Nephron progenitor cell (in vitro differentiated cells): Measurements from ENCODE around the gene PGAP1.
"Not testable (repeated sequence)": the region's sequence is repeated elsewhere in the genome, so short reads cannot be mapped to it uniquely, and the experiment has no call there.

Experiments
- DNase-seq: peaks from one replicate; pipeline ENCODE4 v3.0.0; 2021
- H3K27ac Mint-ChIP-seq: 2 replicates; pipeline ENCODE4 v1.8.0; 2021; ENCODE audit warnings: mild to moderate bottlenecking, moderate library complexity, mixed read lengths
- H3K27me3 Mint-ChIP-seq: 2 replicates; pipeline ENCODE4 v1.8.0; 2021; ENCODE audit warnings: mild to moderate bottlenecking, low read depth, mixed read lengths; ENCODE audit not compliant: poor library complexity
- H3K36me3 Mint-ChIP-seq: 2 replicates; pipeline ENCODE4 v1.8.0; 2021; ENCODE audit warnings: low read depth, mixed read lengths
- H3K4me1 Mint-ChIP-seq: 2 replicates; pipeline ENCODE4 v1.8.0; 2021; ENCODE audit warnings: mixed read lengths
- H3K4me3 Mint-ChIP-seq: 2 replicates; pipeline ENCODE4 v1.8.0; 2021; ENCODE audit warnings: mild to moderate bottlenecking, moderate library complexity, mixed read lengths
- H3K9me3 Mint-ChIP-seq: 2 replicates; pipeline ENCODE4 v1.8.0; 2021; ENCODE audit warnings: mild to moderate bottlenecking, moderate library complexity, mixed read lengths
- TF ChIP-seq, protein P1 (sequence below): fragments of 200-600 bp; sonication (generic); IDR thresholded peaks from 2 replicates; pipeline ENCODE4 v1.5.0; 2021; ENCODE audit warnings: antibody characterized with exemption

PGAP1 gene

DNA sequence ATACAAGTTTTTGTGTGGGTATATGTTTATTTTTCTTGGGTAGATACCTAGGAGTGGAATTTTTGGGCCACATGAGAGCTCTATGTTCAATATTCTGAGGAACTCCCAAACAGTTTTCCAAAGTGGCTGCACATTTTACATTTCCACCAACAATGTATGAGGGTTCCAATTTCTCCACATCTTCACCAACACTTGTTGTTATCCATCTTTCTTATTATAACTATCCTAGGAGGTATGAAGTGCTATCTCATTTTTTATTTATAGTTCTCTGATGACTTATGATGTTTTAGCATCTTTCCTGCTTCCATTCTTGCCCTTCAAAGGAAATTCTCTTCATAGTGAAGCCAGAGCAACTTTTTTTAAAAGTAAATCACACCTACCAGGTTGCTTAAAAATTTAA is 8.7 kb downstream of the PGAP1 start:
- TF ChIP-seq, protein P1, sequence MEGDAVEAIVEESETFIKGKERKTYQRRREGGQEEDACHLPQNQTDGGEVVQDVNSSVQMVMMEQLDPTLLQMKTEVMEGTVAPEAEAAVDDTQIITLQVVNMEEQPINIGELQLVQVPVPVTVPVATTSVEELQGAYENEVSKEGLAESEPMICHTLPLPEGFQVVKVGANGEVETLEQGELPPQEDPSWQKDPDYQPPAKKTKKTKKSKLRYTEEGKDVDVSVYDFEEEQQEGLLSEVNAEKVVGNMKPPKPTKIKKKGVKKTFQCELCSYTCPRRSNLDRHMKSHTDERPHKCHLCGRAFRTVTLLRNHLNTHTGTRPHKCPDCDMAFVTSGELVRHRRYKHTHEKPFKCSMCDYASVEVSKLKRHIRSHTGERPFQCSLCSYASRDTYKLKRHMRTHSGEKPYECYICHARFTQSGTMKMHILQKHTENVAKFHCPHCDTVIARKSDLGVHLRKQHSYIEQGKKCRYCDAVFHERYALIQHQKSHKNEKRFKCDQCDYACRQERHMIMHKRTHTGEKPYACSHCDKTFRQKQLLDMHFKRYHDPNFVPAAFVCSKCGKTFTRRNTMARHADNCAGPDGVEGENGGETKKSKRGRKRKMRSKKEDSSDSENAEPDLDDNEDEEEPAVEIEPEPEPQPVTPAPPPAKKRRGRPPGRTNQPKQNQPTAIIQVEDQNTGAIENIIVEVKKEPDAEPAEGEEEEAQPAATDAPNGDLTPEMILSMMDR, result no peak
- no peaks in the 10 kb centered on the region for H3K27me3 Mint-ChIP-seq
- H3K36me3 Mint-ChIP-seq, result peaks cover 88% of the 10 kb centered on the region
- H3K27ac Mint-ChIP-seq, result no peak overlapping the region
- H3K4me3 Mint-ChIP-seq, result no peak overlapping the region
- H3K4me1 Mint-ChIP-seq, result peaks cover 14% of the 10 kb centered on the region
- DNase-seq, result no peak
- peaks cover 15% of the 10 kb centered on the region for H3K9me3 Mint-ChIP-seq

DNA sequence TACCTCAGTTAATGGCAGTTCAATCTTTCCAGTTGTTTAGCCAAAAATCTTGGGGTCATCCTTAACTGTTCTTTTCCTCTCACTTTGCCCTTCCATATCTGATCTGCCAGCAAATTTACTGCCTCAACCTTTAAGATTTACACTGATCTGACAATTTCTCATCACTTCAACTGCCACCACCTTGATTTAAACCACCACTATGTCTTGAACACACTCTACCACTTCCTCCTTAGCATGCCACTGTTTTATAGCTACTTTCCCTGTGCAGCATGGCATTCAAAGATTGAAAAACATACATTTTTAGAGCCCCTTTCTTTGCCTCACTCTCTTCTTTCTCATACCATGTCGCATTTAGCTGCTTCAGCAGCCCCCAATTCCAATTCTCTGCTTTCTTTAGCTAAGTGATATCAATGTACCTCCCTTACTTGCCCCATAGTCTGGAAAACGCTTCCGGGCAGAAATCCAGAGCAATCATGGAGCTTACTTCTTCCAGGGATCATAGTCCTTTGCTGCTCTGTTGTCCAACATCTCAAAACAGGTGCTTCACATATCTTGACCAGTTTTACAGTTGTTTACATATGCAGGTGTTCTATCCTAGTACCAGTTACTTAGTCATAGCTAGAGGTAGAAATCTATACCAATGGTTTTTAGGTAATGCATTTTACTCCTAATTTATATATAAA is 10.9 kb downstream of the PGAP1 start:
- TF ChIP-seq, protein P1, result no peak
- Mint-ChIP-seq H3K27ac (no peak overlapping the region), H3K36me3 (peaks cover 90% of the 10 kb centered on the region), H3K9me3 (peaks cover 21% of the 10 kb centered on the region), H3K4me1 (no peaks in the 10 kb centered on the region), H3K4me3 (no peak overlapping the region), H3K27me3 (no peaks in the 10 kb centered on the region)
- DNase-seq, result no peak

GRCh38 chr2:196914867-196915460 is 11.5 kb downstream of the PGAP1 start:
- TF ChIP-seq, protein P1, result no peak
- Mint-ChIP-seq H3K4me1 (no peaks in the 10 kb centered on the region), H3K9me3 (peaks cover 21% of the 10 kb centered on the region), H3K27me3 (no peaks in the 10 kb centered on the region), H3K4me3 (no peak overlapping the region), H3K36me3 (peaks cover 86% of the 10 kb centered on the region), H3K27ac (no peak overlapping the region)
- DNase-seq, result no peak

- H3K9me3 Mint-ChIP-seq, result peaks cover 13% of the 10 kb centered on the region
- TF ChIP-seq, protein P1, result no peak
- H3K4me3 Mint-ChIP-seq, result no peak overlapping the region
- H3K27me3 Mint-ChIP-seq, result no peaks in the 10 kb centered on the region
- H3K36me3 Mint-ChIP-seq, result peaks cover 73% of the 10 kb centered on the region
- no peaks in the 10 kb centered on the region for H3K4me1 Mint-ChIP-seq
- no peak overlapping the region for H3K27ac Mint-ChIP-seq
- no peak for DNase-seq
These were observed 12.8 kb downstream of the PGAP1 start for GRCh38 chr2:196913691-196914090.

- H3K4me1 Mint-ChIP-seq, result not testable (repeated sequence)
These were observed 21.1 kb downstream of the PGAP1 start for GRCh38 chr2:196905365-196905764.

GRCh38 chr2:196902828-196903227 is 23.7 kb downstream of the PGAP1 start:
- no peaks in the 10 kb centered on the region for H3K27me3 Mint-ChIP-seq
- peaks cover 52% of the 10 kb centered on the region for H3K36me3 Mint-ChIP-seq
- no peak overlapping the region for H3K4me3 Mint-ChIP-seq
- DNase-seq, result no peak
- H3K9me3 Mint-ChIP-seq, result no peaks in the 10 kb centered on the region
- H3K4me1 Mint-ChIP-seq, result peaks cover 5% of the 10 kb centered on the region
- H3K27ac Mint-ChIP-seq, result no peak overlapping the region
- TF ChIP-seq, protein P1, result no peak

More at GRCh38 chr2:196905365-196905764, 21.1 kb downstream of the PGAP1 start:
- not testable (repeated sequence) for H3K9me3 Mint-ChIP-seq, H3K27me3 Mint-ChIP-seq, DNase-seq, H3K27ac Mint-ChIP-seq
- H3K4me3 Mint-ChIP-seq, result peak overlapping the region; percentile 80
- peaks cover 41% of the 10 kb centered on the region for H3K36me3 Mint-ChIP-seq
